ENCODE data around the gene RAB5B.

DNA sequence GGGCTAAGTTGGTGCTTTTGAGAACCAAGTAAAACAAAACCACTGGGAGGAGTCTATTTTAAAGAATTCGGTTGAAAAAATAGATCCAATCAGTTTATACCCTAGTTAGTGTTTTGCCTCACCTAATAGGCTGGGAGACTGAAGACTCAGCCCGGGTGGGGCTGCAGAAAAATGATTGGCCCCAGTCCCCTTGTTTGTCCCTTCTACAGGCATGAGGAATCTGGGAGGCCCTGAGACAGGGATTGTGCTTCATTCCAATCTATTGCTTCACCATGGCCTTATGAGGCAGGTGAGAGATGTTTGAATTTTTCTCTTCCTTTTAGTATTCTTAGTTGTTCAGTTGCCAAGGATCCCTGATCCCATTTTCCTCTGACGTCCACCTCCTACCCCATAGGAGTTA lies 1.8 kb upstream of the RAB5B start:
- TF ChIP-seq, protein P1, sequence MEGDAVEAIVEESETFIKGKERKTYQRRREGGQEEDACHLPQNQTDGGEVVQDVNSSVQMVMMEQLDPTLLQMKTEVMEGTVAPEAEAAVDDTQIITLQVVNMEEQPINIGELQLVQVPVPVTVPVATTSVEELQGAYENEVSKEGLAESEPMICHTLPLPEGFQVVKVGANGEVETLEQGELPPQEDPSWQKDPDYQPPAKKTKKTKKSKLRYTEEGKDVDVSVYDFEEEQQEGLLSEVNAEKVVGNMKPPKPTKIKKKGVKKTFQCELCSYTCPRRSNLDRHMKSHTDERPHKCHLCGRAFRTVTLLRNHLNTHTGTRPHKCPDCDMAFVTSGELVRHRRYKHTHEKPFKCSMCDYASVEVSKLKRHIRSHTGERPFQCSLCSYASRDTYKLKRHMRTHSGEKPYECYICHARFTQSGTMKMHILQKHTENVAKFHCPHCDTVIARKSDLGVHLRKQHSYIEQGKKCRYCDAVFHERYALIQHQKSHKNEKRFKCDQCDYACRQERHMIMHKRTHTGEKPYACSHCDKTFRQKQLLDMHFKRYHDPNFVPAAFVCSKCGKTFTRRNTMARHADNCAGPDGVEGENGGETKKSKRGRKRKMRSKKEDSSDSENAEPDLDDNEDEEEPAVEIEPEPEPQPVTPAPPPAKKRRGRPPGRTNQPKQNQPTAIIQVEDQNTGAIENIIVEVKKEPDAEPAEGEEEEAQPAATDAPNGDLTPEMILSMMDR (conservative IDR thresholded peaks at IDR 0.05 in 1 of 2, IDR thresholded peaks at IDR 0.05 in 1 of 2; ENCODE audit: low read depth in 1 of 2, low read length in 2 of 2): no peak
- no peak for TF ChIP-seq EZH2 (IDR thresholded peaks at IDR 0.05; ENCODE audit: low read length, missing control alignments)

All from fibroblast of lung (primary cell).